Cardiac muscle cell (in vitro differentiated cells and primary cell): ENCODE measurements around the gene SLC2A1. TPM values are rescaled to one million over a fixed set of nuclear protein-coding genes. Genes with fewer than 3 reads are reported as not detected.
"Not testable (repeated sequence)": the region's sequence is repeated elsewhere in the genome, so short reads cannot be mapped to it uniquely, and the experiment has no call there.

ENCODE experiments used
- DNase-seq, 2 donors: peaks; one replicate each; pipeline versions ENCODE4 v3.0.0 to v3.0.0-alpha.2; 2010 to 2017; ENCODE audit warnings: low read depth in 1 of 2, low spot score in 1 of 2
- H3K27ac ChIP-seq: fragments of 200-600 bp; sonication (generic); 2 replicates; pipeline ENCODE4 v1.5.1; 2016
- H3K27me3 ChIP-seq: fragments of 200-600 bp; sonication (generic); 2 replicates; pipeline ENCODE4 v1.6.0; 2016; ENCODE audit warnings: control low read depth
- H3K36me3 ChIP-seq: fragments of 200-600 bp; sonication (generic); 2 replicates; pipeline ENCODE4 v1.5.1; 2016; ENCODE audit warnings: control low read depth
- H3K4me1 ChIP-seq: fragments of 200-600 bp; sonication (generic); 2 replicates; pipeline ENCODE4 v1.8.1; 2017; ENCODE audit warnings: low read depth, mild to moderate bottlenecking, mixed run types
- H3K4me3 ChIP-seq: fragments of 200-600 bp; sonication (generic); 2 replicates; pipeline ENCODE4 v1.5.1; 2016; ENCODE audit warnings: mild to moderate bottlenecking
- H3K9me3 ChIP-seq: fragments of 200-600 bp; sonication (generic); 2 replicates; pipeline ENCODE4 v1.5.1; 2017; ENCODE audit warnings: low read depth, mild to moderate bottlenecking, control low read depth
- CTCF ChIP-seq: IDR thresholded peaks from 2 replicates; pipeline ENCODE4 v1.5.1; 2012; ENCODE audit warnings: low read depth, mild to moderate bottlenecking, low read length
- polyA plus RNA-seq: library from polyadenylated mRNA; unstranded; fragments of >200 nt; fragmentation: Nextera tagmentation; extraction: Ambion mirVana; gene quantifications from 2 replicates; pipeline ENCODE4 v1.2.1, GENCODE V29; 2016
- total RNA-seq: library from RNA; depleted of rRNA; stranded (reverse); fragments of >200 nt; gene quantifications from 2 replicates; pipeline ENCODE4 v1.2.3, GENCODE V29; 2016

SLC2A1 gene
- total and polyA plus RNA-seq, 2 experiments from 2014 or later, result 243 to 714 TPM

GRCh38 chr1:42914092-42914627, 44.5 kb downstream of the SLC2A1 start:
- no peak for DNase-seq
- no peaks in the 10 kb centered on the region for H3K36me3 ChIP-seq

GRCh38 chr1:42913426-42914091, 45.1 kb downstream of the SLC2A1 start:
- no peak overlapping the region for H3K4me3 ChIP-seq
- H3K36me3 ChIP-seq, result no peaks in the 10 kb centered on the region
- H3K27ac ChIP-seq, result no peak overlapping the region
- TF ChIP-seq CTCF, result peak; percentile 82
- no peaks in the 10 kb centered on the region for H3K9me3 ChIP-seq
- no peaks in the 10 kb centered on the region for H3K27me3 ChIP-seq
- no peaks in the 10 kb centered on the region for H3K4me1 ChIP-seq
- peak; percentile 70 to 92 for DNase-seq

More at GRCh38 chr1:42914092-42914627, 44.5 kb downstream of the SLC2A1 start:
- no peak for TF ChIP-seq CTCF
- H3K27ac ChIP-seq, result no peak overlapping the region
- no peak overlapping the region for H3K4me3 ChIP-seq
- H3K9me3 ChIP-seq, result no peaks in the 10 kb centered on the region
- H3K4me1 ChIP-seq, result no peaks in the 10 kb centered on the region
- no peaks in the 10 kb centered on the region for H3K27me3 ChIP-seq

GRCh38 chr1:42910985-42911384, 47.7 kb downstream of the SLC2A1 start:
- no peak for TF ChIP-seq CTCF
- no peaks in the 10 kb centered on the region for H3K27me3 ChIP-seq
- no peaks in the 10 kb centered on the region for H3K4me1 ChIP-seq
- no peak overlapping the region for H3K4me3 ChIP-seq
- DNase-seq, result no peak
- no peaks in the 10 kb centered on the region for H3K36me3 ChIP-seq
- no peak overlapping the region for H3K27ac ChIP-seq
- H3K9me3 ChIP-seq, result no peaks in the 10 kb centered on the region

- no peak for TF ChIP-seq CTCF
- DNase-seq, result no peak
- Histone ChIP-seq H3K27me3 (no peaks in the 10 kb centered on the region), H3K36me3 (no peaks in the 10 kb centered on the region), H3K9me3 (no peaks in the 10 kb centered on the region), H3K27ac (no peak overlapping the region), H3K4me3 (no peak overlapping the region), H3K4me1 (no peaks in the 10 kb centered on the region)
These were observed 50.6 kb downstream of the SLC2A1 start for GRCh38 chr1:42908046-42908445.

- H3K27ac ChIP-seq, result no peak overlapping the region
- H3K36me3 ChIP-seq, result no peaks in the 10 kb centered on the region
- H3K9me3 ChIP-seq, result no peaks in the 10 kb centered on the region
- DNase-seq, result no peak
- no peak for TF ChIP-seq CTCF
- no peak overlapping the region for H3K4me3 ChIP-seq
- H3K27me3 ChIP-seq, result no peaks in the 10 kb centered on the region
- H3K4me1 ChIP-seq, result no peaks in the 10 kb centered on the region
These were observed 54.2 kb downstream of the SLC2A1 start for GRCh38 chr1:42904434-42904833.

- not testable (repeated sequence) for H3K9me3 ChIP-seq, H3K27ac ChIP-seq, DNase-seq
These were observed 58.7 kb downstream of the SLC2A1 start for GRCh38 chr1:42899960-42900359.

More at GRCh38 chr1:42899960-42900359, 58.7 kb downstream of the SLC2A1 start:
- not testable (repeated sequence) for H3K4me1 ChIP-seq, H3K27me3 ChIP-seq, H3K4me3 ChIP-seq, H3K36me3 ChIP-seq
